ENCODE results near the gene PCNT. TPM values are rescaled to one million over a fixed set of nuclear protein-coding genes. Genes with fewer than 3 reads are reported as not detected.

PCNT gene
- total RNA-seq, 1 donor from 2014 or later = 14.0 TPM

DNA sequence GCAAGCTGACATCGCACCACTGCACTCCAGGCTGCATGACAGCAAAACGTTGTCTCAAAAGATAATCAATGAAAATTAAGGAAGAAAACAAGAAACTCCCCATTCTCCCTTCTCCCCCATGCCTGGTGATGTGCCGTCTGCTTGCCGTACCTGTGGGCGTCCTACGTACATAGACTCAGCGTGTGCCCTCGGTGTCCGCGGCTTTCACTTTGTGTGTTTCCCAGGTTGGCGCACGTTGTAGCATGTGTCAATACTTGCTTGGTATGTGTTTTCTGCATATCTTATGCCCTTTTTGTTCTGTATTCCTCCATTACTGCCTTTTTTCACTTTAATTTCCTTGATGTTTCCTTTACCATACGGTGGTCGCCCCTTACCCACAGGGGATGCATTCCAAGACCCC, 53.8 kb downstream of the PCNT start:
- DNase-seq (ENCODE audit: low read depth in 2 of 2) = no peak

- DNase-seq (ENCODE audit: low read depth in 2 of 2) = no peak
Observed at GRCh38 chr21:46379105-46379504, 55.1 kb downstream of the PCNT start.

DNA sequence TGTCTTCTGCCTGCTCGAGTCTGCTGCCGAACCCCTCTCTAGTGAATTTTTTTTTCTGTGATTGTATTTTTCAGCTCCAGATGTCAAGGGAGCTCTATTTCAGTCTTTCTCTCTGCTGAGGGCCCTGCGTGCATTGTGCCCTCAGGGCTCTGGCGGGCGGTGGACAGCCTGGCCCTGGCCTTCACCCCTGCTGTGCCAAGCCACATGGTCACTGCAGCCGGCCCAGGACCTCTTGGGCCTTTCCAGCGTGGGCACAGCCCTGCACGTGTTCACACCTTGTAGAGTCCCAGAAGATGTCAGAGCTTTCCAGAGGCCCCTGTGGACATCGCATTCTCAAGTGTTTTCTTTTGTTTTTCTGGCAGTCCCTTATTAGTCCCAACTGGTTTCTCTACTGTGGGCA, 55.7 kb downstream of the PCNT start:
- DNase-seq (ENCODE audit: low read depth in 2 of 2) = no peak

DNA sequence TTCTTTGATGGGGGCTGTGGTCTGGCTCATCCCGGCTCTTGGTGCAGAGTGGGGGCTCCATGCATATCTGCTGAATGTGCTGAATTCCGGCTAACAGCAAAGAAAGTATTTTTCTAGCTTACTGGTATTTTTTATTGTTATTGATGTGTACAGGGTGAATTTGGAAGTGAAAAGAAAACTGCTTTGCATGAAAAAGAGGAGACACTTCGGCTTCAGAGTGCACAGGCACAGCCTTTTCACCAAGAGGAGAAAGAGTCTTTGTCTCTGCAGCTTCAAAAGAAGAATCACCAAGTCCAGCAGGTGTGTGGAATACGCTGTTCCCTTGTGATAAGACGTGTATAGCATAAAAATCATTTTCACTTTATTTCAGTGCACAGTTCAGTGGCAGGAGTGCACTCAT, 57.6 kb downstream of the PCNT start:
- no peak for DNase-seq (ENCODE audit: low read depth in 2 of 2)

- no peak for DNase-seq (ENCODE audit: low read depth in 2 of 2)
Observed at GRCh38 chr21:46384556-46384955, 60.6 kb downstream of the PCNT start.

DNA sequence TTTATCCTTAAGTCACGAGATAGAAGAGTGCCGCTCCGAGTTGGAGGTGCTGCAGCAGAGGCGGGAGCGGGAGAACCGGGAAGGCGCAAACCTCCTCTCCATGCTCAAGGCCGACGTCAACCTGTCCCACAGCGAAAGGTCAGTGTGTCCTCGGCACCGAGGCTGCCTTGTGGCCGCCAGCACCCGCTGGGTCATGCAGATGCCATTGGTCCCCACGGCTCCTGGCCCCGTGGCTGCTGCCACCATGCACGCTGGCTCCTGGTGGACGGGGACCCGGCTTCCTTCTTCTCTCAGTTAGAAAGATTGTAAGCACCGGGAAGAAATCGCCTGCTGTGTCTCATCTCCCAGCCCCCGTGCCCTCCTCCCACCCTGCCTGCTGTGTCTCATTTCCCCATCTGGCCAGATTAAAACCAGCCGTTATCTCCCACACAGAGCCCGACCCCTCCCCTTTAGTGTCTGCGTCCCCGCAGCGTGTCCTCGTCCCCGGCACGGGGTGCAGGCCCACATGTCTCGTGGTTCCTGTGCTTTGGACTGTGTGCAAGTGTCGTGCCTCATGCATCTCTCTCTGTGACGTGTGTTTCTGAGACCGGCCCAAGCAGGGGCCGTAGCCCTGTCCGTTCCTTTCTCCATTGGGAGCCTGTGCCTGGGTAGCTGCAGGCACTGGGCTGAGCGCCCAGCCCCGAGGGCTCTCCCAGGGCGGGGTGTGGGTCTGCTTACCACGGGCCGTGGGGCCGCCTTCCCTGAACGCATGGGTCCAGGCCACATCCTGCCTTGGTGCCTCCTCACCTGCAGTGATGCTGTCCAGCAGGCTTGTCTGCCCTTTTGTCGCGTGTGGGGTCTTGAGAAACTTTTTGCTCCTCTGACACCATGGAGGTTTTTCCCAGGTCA, 62.1 kb downstream of the PCNT start:
- DNase-seq (ENCODE audit: low read depth in 2 of 2) = no peak

GRCh38 chr21:46386734-46387088, 62.8 kb downstream of the PCNT start:
- DNase-seq (ENCODE audit: low read depth in 2 of 2) = no peak

DNA sequence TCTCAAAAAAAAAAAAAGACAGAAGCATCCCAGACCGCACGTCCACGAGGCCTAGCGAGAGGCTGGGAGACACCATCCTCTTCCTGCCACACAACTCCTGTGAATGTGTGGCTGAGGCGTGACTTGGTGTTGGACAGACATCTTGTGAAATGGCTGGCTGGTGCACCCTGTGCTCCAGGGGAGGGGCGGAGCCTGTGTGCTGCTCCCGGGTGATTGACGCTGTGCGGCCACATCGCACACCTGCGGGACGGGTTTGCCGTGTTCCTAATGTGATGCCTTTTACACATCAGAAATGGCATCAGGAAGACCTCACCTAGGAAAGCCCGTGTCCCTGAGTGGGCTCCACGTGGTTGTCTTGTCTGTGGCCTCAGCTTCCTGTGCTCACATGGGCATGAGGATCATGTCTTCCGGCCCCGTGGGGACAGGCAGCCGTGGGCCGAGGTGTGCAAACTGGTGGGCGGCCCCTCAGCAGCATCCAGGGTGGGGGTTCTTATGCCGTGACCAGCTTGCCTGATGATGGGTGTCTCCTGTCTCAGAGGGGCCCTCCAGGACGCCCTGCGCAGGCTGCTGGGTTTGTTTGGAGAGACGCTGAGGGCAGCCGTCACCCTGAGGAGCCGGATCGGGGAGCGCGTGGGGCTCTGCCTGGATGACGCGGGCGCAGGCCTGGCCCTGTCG, 64.4 kb downstream of the PCNT start:
- no peak for DNase-seq (ENCODE audit: low read depth in 2 of 2)

DNA sequence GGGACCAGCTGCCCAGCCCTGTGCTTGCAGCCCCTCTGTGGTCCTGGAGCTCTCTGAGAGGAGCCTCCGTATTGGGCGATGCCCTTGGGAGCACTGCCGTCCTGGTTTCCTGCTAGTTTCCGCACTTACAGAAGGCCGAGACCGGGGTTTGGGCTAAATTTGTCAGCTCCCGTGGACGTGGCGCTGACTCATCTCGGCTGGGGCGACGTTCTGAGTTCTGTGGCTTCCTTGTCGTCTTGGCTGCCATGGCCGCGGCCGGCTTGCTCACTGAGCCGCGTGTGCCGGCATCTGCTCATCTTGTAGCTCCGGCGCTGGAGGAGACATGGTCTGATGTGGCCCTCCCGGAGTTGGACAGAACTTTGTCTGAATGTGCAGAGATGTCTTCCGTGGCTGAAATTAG, 64.9 kb downstream of the PCNT start:
- DNase-seq (ENCODE audit: low read depth in 2 of 2) = no peak

- DNase-seq (ENCODE audit: low read depth in 2 of 2) = no peak
Observed at GRCh38 chr21:46390603-46391545, 66.9 kb downstream of the PCNT start.

DNA sequence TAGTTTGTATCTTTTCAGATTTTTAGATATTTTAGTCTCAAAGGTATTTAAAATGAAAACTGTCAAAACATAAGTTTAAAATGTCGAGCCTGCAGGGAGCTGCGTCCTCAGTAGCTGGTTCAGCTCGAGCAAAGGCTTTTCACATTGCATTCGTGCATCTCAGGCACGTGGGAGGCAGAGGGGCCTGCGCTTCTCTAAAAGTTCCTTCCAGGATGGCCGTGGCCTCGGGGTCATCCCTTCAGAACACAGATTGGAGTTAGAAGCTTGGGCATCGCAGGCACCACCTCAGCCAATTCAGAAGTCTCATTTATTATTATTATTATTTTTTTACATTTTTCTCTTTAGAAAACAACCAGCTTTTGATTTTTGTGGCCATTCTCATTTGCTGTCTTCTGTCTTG, 67.8 kb downstream of the PCNT start:
- DNase-seq (ENCODE audit: low read depth in 2 of 2) = no peak

- no peak for DNase-seq (ENCODE audit: low read depth in 2 of 2)
Observed at GRCh38 chr21:46392921-46393320, 69.0 kb downstream of the PCNT start.

GRCh38 chr21:46393451-46393940, 69.5 kb downstream of the PCNT start:
- DNase-seq (ENCODE audit: low read depth in 2 of 2) = no peak

DNA sequence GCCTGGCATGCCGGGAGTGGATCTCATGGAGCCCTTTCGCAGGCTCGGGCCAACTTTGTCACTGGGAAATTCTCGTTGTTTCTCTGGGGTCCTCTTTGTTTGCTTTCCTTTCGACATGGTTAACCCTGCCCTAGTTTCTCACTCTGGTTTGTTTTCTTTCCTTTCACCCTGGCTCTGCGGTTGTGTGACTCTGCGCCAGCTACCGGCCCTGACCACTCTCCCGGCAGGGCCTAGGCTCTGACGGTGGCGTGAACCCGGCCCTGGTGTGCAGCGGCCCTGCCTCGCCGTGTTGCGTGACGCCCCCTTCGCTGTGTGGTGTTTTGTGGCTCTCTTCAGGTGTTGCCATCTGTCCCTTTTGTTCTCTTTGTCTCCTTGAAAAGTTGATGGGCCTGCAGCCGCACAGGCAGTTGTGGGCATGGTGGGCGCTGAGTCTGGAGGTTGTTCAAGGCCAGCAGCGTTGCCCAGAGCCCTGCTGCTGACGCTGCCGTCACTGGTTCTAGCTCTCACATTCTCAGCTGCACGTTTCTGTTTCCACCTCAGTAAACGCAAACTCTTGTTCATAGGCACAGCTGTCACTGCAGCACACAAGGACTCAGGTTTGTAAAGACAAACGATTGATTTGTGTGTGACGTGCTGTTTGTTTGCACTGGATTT, 70.1 kb downstream of the PCNT start:
- DNase-seq (ENCODE audit: low read depth in 2 of 2) = no peak

DNA sequence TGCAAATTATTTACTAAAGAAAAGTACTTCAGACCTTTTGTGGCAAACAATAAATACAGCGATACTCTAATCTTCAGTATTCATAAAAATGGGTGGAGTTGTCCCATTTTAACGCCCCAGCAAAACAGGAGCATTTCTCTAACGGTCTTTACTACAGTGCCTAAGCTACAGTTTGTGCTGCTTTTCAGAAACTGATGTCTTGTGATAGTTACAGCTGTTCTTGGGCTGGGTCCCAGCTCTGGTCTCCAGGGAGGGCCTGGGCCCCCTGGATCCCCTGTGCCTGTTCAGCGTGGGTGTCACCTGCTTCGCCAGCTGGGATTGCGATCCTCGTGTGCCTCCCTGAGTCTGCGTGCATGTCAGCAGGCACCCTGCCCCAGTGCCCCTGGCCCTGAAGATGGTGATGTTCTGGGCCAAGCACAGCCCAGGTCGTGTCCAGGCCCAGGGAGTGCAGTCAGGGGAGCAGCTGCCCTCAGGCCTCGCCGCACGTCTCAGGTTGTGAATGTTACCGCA, 70.7 kb downstream of the PCNT start:
- DNase-seq (ENCODE audit: low read depth in 2 of 2) = no peak

GRCh38 chr21:46397211-46397905, 73.4 kb downstream of the PCNT start:
- DNase-seq (ENCODE audit: low read depth in 2 of 2) = no peak

GRCh38 chr21:46397993-46398392, 74.0 kb downstream of the PCNT start:
- DNase-seq (ENCODE audit: low read depth in 2 of 2) = no peak

- no peak for DNase-seq (ENCODE audit: low read depth in 2 of 2)
Observed at GRCh38 chr21:46399129-46399528, 75.2 kb downstream of the PCNT start.

- no peak for DNase-seq (ENCODE audit: low read depth in 2 of 2)
Observed at GRCh38 chr21:46399686-46400085, 75.7 kb downstream of the PCNT start.

- no peak for DNase-seq (ENCODE audit: low read depth in 2 of 2)
Observed at GRCh38 chr21:46401186-46401910, 77.4 kb downstream of the PCNT start.
